Muscle layer of duodenum (tissue), 2 donors: ENCODE results near the gene GLIS1.

Source experiments
- H3K27ac ChIP-seq: one replicate; pipeline ENCODE4 v1.7.0; 2013; ENCODE audit warnings: mild to moderate bottlenecking, low read length
- H3K27me3 ChIP-seq: one replicate; pipeline ENCODE4 v1.7.0; 2013; ENCODE audit warnings: low read depth, mild to moderate bottlenecking, control low read depth, low read length
- H3K36me3 ChIP-seq, 2 donors: one replicate each; pipeline ENCODE4 v1.7.0; 2013; ENCODE audit warnings: low read length in 2 of 2, control low read depth in 1 of 2, mild to moderate bottlenecking in 1 of 2; ENCODE audit not compliant: insufficient read depth in 2 of 2, control insufficient read depth in 1 of 2
- H3K4me1 ChIP-seq, 2 donors: one replicate each; pipeline ENCODE4 v1.7.0; 2013; ENCODE audit warnings: low read length in 2 of 2, mild to moderate bottlenecking in 2 of 2, control low read depth in 1 of 2, moderate library complexity in 1 of 2; ENCODE audit not compliant: insufficient read depth in 2 of 2, control insufficient read depth in 1 of 2
- H3K4me3 ChIP-seq, 2 donors: one replicate each; pipeline ENCODE4 v1.7.0; 2013; ENCODE audit warnings: low read length in 2 of 2, low read depth in 1 of 2, mild to moderate bottlenecking in 1 of 2
- H3K9me3 ChIP-seq, 2 donors: one replicate each; pipeline ENCODE4 v1.7.0; 2013; ENCODE audit warnings: low read length in 2 of 2, control low read depth in 1 of 2, mild to moderate bottlenecking in 1 of 2; ENCODE audit not compliant: control insufficient read depth in 1 of 2
- donor health status: healthy.

GLIS1 gene

GRCh38 chr1:53585565-53585964, 153.4 kb downstream of the GLIS1 start:
- Histone ChIP-seq H3K27ac (no peak overlapping the region), H3K27me3 (no peaks in the 10 kb centered on the region), H3K9me3 (no peaks in the 10 kb centered on the region), H3K4me3 (no peak overlapping the region), H3K4me1 (no peaks in the 10 kb centered on the region), H3K36me3 (no peaks in the 10 kb centered on the region)

GRCh38 chr1:53585129-53585528, 153.8 kb downstream of the GLIS1 start:
- Histone ChIP-seq H3K9me3 (no peaks in the 10 kb centered on the region), H3K36me3 (no peaks in the 10 kb centered on the region), H3K4me3 (no peak overlapping the region), H3K27me3 (no peaks in the 10 kb centered on the region), H3K27ac (no peak overlapping the region), H3K4me1 (no peaks in the 10 kb centered on the region)

- H3K4me3 ChIP-seq, result no peak overlapping the region
Observed at GRCh38 chr1:53584777-53585107, 154.2 kb downstream of the GLIS1 start.

GRCh38 chr1:53583868-53584776, 154.8 kb downstream of the GLIS1 start:
- no peak overlapping the region for H3K4me3 ChIP-seq
- H3K27me3 ChIP-seq, result no peaks in the 10 kb centered on the region
- H3K9me3 ChIP-seq, result no peaks in the 10 kb centered on the region
- no peaks in the 10 kb centered on the region for H3K36me3 ChIP-seq
- H3K4me1 ChIP-seq, result no peaks in the 10 kb centered on the region
- H3K27ac ChIP-seq, result no peak overlapping the region

More at GRCh38 chr1:53584777-53585107, 154.2 kb downstream of the GLIS1 start:
- H3K27ac ChIP-seq, result no peak overlapping the region
- H3K36me3 ChIP-seq, result no peaks in the 10 kb centered on the region
- H3K27me3 ChIP-seq, result no peaks in the 10 kb centered on the region
- H3K4me1 ChIP-seq, result no peaks in the 10 kb centered on the region
- no peaks in the 10 kb centered on the region for H3K9me3 ChIP-seq

GRCh38 chr1:53583021-53583867, 155.7 kb downstream of the GLIS1 start:
- H3K27me3 ChIP-seq, result no peaks in the 10 kb centered on the region
- no peak overlapping the region for H3K4me3 ChIP-seq
- no peak overlapping the region for H3K27ac ChIP-seq
- no peaks in the 10 kb centered on the region for H3K4me1 ChIP-seq
- no peaks in the 10 kb centered on the region for H3K36me3 ChIP-seq
- no peaks in the 10 kb centered on the region for H3K9me3 ChIP-seq

GRCh38 chr1:53582211-53583020, 156.5 kb downstream of the GLIS1 start:
- H3K4me3 ChIP-seq, result no peak overlapping the region

GRCh38 chr1:53581476-53581875, 157.5 kb downstream of the GLIS1 start:
- no peaks in the 10 kb centered on the region for H3K4me1 ChIP-seq
- H3K27ac ChIP-seq, result no peak overlapping the region
- H3K36me3 ChIP-seq, result no peaks in the 10 kb centered on the region
- H3K4me3 ChIP-seq, result no peak overlapping the region
- no peaks in the 10 kb centered on the region for H3K9me3 ChIP-seq
- no peaks in the 10 kb centered on the region for H3K27me3 ChIP-seq

More at GRCh38 chr1:53582211-53583020, 156.5 kb downstream of the GLIS1 start:
- Histone ChIP-seq H3K36me3 (no peaks in the 10 kb centered on the region), H3K4me1 (no peaks in the 10 kb centered on the region), H3K27me3 (no peaks in the 10 kb centered on the region), H3K27ac (no peak overlapping the region), H3K9me3 (no peaks in the 10 kb centered on the region)

GRCh38 chr1:53580739-53581475, 158.1 kb downstream of the GLIS1 start:
- Histone ChIP-seq H3K4me3 (no peak overlapping the region), H3K27me3 (no peaks in the 10 kb centered on the region), H3K27ac (no peak overlapping the region), H3K9me3 (no peaks in the 10 kb centered on the region), H3K36me3 (no peaks in the 10 kb centered on the region), H3K4me1 (no peaks in the 10 kb centered on the region)

- Histone ChIP-seq H3K36me3 (no peaks in the 10 kb centered on the region), H3K9me3 (no peaks in the 10 kb centered on the region), H3K27me3 (no peaks in the 10 kb centered on the region), H3K4me3 (no peak overlapping the region), H3K27ac (no peak overlapping the region), H3K4me1 (no peaks in the 10 kb centered on the region)
Observed at GRCh38 chr1:53580009-53580400, 159.0 kb downstream of the GLIS1 start.

GRCh38 chr1:53579221-53580008, 159.5 kb downstream of the GLIS1 start:
- no peak overlapping the region for H3K27ac ChIP-seq
- H3K4me1 ChIP-seq, result no peaks in the 10 kb centered on the region
- no peaks in the 10 kb centered on the region for H3K36me3 ChIP-seq
- H3K27me3 ChIP-seq, result no peaks in the 10 kb centered on the region
- no peaks in the 10 kb centered on the region for H3K9me3 ChIP-seq
- no peak overlapping the region for H3K4me3 ChIP-seq
